Embryonic facial prominence (tissue), 1 donor: ENCODE data around the gene SPINDOC.
"Not testable (repeated sequence)": the region's sequence is repeated elsewhere in the genome, so short reads cannot be mapped to it uniquely, and the experiment has no call there.

Experiments used
- DNase-seq: peaks from one replicate; pipeline ENCODE4 v3.0.0-alpha.2; 2016; ENCODE audit errors: extremely low spot score

SPINDOC gene, protein sequence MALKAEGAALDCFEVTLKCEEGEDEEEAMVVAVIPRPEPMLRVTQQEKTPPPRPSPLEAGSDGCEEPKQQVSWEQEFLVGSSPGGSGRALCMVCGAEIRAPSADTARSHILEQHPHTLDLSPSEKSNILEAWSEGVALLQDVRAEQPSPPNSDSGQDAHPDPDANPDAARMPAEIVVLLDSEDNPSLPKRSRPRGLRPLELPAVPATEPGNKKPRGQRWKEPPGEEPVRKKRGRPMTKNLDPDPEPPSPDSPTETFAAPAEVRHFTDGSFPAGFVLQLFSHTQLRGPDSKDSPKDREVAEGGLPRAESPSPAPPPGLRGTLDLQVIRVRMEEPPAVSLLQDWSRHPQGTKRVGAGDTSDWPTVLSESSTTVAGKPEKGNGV

DNA sequence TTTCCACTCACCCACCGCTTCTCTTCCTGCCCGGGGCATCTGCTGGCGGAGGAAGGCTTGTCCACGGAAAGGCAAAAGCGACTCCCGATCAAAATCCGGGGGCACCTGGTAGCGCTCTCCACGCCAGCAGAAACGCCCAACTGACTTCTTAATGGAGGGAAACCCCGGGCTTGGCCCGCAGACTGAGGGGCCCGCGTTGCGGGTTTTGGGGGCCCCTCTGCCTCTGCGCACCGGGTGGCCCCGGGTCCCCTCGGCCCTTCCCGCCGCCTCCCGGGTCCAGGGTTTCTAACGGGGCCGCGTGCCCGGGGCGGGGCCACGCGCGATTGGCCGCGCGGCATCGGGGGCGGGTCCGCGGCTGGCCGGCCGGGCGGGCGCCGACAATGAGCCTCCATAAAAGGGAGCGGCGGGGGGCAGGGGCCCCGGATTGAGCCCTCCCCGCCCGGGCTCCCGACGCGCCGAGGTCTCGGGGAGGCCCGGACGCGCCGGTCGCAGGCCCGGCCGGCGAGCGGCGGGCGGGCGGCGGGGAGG, at the start of gene SPINDOC:
Gene SPINDOC (plus strand): TSS at position 422 of the 528 bp plus-strand sequence. CDS start 231 bp downstream, outside the sequence.
- no peak for DNase-seq

DNA sequence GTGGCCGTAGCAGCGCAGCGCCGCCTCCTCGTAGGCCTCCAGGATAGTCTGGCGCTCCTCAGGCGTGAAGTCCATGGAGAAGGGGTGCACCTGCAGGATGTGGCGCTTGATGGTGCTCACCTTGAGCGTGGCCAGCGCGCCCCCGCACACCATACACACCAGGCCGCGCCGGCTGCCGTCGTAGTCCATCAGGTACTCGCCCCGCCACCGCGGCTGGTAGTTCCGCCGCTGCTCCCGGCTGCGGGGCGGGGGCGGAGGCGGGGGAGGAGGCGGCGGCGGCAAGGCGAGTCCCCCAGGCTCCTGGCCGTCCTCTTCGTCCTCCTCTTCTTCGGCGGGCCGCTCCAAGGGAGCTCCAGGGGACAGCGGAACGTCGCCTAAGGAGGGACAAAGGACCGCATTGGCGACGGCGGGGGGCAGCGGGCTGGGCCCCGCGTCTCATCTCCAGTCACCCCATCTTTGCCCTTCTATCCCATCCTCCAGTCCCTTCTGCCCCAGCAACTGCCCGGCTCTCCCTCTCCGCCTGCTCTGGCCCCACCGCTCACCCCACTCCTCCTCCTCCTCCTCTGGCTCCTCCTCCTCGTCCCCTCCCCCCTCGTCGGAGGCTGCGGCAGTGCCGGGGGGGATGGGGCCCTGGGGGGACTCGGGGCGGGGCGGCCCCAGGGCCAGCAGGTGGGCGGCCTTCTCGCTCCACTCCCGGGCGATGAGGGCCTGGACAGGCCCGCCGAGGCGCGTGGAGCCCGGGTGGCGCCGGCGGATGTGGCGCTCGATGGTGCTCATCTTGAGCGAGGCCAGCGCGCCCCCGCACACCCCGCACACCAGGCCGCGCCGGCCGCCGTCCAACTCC, 49.5 kb upstream of the SPINDOC start:
- DNase-seq: no peak

DNA sequence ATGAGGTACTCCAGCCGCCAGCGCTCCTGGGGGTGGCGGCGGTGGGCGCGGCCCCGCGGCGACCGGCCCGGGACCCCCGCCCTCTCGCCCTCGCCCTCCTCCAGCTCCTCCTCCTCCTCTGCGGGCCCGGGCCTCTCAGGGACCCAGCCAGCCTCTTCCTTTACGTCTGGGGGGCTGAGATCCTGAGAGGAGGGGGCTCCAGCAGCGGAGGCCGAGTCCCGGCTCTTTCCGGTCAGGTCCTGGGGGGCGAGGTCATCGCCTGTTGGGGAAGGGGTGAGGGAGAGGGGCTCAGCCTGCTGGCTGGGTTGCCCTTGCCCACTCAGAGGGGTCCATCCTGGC, 48.9 kb upstream of the SPINDOC start:
- DNase-seq: no peak

DNA sequence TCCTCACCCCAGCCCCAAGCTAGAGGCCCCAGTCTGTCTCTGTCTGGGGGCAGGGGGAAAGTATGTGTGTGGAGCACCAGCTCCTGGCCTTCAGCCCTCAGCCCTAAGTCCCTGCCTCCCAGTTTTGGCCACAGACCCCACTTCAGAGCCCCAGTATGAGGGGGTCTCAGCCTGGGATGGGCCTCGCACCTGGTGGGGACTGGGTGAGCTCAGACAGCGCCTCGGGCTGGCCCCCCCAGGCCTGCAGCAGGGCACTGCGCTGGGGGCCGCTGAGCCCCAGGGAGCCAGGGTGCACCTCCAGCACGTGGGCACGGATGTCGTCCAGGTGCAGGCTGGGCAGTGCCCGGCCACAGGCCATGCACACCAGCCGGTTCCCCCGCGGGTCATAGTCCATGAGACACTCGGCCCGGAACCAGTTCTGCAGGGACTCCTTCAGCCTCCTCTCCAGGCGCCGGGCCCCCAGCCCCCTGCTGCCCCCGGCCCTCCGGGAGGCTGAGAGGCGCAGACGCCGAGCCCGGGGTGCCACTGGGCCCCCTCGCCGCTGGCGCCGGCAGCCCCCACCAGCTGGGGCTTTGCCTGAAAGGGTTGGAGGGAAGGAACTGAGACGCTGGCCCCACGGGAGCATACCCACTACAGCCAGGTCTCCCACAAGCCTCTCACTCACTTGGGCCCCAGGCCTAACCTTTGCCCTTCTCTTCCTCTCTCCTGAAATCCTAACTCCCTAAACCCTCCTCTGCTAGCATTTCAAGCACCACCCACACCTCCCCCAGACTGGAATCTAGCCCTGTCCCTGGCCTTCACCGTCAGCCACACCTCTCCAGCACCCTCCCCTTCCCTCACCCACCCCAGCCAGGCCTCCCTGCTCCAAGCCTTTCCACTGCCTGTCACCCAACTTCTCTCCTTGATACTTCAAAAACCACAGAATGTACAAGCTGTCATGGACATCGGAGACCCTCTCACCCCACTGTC, 48.3 kb upstream of the SPINDOC start:
- DNase-seq: no peak

DNA sequence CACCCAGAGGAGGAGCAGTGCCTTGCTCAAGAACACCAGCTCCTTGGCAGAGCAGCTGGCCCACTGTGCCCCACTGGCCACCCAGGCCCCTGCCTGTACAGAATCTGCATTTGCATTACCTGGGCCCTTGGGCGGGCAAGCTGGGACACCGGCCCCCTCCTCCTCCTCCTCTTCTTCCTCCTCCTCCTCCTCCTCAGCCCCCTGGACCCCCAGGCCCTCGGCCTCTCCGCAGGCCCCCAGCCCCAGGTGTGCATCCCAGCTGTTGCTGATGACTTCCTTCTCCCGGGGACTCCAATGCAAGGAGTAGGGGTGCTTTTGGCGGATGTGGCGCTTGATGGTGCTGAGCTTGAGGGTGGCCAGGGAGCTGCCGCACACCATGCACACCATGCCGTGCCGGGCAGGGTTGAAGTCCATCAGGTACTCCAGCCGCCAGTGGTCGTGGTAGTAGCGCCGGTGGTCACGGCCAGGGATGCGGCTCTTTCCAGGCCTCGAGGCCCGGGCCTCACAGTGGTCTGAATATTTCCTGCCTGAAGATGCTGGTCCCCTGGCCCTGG, 47.5 kb upstream of the SPINDOC start:
- DNase-seq: no peak

DNA sequence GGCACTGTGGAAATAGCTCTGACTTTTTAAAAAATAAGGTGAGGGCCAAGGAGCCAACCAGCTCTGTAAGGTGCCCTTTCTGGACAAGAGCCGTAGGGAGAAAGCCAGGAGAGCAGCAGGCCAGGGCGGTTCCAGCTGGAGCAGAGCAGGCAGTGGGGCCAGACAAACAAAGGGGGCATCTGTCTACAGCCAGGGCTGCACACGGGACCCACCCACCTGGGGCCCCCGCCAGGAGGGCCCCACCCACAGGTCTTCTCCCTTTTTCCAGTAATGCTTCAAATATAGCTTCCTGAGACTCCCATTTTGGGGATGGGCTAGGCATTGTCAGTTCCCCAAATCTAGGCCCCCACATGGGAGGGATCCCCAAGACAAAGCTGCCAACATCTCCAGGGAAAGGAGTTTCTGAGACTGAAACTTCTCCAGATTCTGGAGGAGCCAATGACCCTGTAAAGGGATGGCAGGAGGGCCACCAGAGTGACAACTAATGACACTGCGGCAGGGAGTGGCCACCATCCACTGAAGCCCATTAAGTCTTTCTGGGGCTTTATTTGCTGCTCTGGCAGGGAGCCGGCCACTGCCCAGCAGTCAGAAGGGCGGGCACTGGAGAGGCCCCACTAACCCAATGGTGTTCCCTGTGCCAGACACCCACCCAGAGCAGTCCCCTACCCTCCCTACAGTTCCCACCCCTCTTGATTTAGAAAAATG, 46.6 kb upstream of the SPINDOC start:
- DNase-seq: no peak

DNA sequence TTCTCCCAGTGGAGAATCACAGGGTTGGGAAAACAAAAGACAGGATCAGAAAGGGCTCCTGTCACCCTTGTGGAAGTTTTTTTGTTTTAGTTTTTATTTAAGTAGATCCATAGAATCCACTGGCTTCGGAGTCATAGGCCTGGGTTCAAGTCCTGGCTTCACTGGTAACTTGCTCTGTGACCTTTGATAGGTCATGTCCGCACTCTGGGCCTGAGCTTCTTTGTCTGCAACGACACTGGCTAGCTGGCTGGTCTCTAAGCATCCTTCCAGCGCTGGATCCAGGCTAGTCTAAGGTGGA, 46.0 kb upstream of the SPINDOC start:
- DNase-seq: no peak

DNA sequence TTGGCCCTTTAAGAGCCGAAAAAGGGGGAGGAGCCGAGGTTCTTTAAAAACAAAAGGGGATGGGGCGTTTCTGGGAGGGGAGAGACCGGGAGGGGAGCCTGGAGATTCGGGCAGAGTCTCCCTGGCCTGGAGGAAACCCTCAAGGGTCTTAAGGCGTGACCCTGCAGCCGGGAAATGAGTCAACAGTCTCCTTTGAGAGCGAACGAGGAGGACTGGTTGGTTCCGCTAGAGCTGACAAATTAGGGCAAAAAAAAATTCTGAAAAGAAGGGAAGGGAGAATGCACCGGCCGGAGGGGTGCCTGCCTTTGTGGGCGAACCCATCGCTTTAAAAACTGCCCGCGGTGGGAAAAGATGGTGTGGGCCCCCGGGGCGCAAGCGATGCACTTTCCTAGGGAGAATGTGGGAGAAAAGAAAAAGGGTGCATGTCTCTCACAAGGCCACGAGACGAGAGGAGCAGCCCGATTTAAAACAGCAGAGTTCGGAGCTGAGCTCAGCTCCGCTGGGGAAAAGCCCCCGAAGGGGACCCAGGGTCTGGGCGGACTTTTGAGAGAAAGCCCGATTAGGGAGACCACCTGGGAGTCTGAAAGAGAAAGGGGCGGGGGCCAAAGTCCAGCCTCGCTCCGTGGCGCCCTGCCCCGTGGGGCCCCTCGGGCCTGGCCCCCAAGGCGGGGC, 45.6 kb upstream of the SPINDOC start:
- DNase-seq: no peak

DNA sequence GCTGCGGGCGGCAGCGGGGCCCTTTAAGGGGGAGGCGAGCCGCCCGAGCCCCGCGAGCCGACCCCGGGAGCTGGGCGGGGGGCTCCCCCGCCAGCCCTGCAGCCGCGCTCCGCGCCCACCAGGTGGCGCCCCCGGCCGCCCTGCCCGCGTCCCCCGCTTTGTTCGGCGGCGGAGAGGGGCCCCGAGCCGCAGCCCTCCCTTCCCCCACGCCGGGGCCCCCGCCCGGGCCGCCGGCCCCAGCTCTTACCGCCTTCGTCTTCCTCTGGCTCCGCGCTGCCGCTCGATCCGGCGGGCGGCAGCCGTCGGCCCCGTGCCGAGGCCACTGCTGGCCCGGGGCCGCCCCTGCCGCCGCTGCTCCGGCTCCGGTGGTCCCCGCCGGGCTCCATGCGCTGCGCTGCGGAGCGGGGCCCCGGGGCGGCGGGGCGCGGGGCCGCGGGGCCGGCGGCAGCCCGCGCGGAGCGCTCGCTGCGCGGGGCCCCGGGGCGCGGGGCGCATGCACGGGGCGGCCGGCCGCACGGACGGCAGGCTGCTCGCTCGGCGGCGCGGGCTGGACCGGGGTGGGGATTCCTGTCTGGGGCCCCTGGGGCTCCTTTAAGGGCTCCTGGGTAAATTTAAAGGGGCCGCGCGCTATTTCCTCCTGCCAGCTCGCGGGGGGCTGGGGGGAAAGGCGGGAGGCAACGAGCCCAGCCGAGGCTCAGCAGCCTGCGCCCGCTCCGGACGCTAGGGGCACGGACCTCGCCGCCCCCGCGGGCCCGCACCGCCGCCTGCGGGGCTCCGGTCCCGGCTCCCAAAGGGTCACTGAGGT, 44.8 kb upstream of the SPINDOC start, which contains the start of gene ZFTA:
Gene ZFTA (minus strand): TSS at position 539 of the 805 bp plus-strand sequence. CDS start 153 bp downstream, at position 386.
- DNase-seq: no peak

DNA sequence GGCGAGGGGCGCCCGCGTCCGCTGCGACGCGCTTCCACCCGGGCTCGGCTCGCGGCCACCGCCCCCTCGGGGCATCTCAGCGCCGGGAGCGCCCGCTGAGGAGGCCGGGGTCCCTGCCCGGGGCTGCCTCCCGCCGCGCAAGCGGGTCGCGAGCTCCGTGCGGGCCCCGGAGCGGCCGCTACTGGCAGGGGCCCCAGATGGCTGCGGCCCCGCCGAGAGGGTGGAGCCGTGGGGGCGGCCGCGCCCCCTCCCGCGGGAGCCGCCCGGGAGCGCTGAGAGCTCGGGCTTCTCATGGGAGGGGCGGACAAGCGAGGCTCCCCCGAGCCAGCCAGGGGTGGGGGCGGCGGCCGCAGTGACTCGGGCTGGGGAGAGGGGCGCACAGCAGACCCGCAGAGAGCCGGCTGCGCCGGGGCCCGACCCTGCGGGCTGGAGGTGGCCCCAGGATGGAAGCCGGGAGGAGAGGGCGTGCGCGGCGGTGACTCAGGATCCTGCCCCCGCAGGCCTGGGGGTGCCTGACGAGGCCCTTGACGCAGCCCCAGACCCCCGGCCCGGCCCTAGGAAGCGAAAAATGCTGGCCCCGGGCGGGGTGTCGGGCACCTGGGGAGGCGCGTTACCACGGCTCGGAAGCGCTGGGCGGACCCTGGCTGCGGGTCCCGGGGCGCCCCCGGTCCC, 44.1 kb upstream of the SPINDOC start:
- DNase-seq: no peak

DNA sequence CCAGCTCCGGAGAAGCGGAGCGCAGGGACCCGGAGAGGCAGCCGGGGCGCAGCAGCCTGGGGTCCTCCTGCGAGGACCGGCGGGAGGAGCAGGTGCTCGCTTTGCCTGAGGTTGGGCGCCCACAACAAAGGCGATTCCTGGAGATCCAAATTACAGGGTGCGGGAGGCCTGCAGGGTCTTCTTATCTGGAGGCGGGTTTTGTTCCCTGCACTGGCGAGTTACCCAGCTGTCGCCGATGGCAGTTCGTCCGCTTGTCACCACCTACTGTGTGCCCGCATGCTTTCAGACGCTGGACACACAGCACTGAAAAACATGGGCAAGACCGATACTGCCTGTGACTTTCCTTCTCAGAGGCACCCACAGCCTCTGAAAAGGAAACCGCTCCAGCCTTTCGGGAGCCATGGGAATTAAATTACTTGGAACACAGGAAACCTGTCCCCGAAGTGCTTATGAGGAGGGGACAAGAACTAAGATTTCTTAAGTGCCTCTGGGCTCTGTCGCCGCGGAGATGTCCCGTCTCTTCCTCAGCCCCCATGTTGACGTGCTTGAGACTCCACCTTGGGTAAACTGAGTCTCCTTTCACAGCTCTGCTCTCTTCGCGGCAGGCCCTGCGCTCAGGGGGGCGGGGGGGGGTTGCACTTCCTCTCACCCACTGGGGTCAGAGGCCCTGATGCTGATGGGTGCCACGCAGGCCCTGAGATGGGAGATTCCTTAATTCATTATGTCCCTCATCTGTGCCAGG, 43.4 kb upstream of the SPINDOC start:
- DNase-seq: no peak

DNA sequence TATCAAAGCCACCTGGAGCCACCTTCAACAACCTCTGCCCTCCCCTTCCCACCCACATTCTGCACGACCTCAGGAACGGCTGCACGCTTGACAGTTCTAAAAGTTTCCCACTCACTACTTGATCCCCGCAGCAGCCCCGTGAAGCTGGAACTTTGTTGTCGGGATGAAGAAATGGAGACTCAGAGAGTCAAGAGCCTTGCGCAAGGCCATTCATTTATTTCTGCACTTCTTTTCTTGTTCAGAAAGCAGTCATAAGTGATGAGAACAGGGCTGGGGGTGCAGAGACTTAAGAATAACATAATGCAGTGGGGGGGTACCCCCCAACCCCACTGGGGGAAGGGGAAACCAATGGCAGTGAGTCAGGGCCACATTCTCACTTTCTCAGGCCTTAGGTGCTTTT, 42.5 kb upstream of the SPINDOC start:
- no peak for DNase-seq

DNA sequence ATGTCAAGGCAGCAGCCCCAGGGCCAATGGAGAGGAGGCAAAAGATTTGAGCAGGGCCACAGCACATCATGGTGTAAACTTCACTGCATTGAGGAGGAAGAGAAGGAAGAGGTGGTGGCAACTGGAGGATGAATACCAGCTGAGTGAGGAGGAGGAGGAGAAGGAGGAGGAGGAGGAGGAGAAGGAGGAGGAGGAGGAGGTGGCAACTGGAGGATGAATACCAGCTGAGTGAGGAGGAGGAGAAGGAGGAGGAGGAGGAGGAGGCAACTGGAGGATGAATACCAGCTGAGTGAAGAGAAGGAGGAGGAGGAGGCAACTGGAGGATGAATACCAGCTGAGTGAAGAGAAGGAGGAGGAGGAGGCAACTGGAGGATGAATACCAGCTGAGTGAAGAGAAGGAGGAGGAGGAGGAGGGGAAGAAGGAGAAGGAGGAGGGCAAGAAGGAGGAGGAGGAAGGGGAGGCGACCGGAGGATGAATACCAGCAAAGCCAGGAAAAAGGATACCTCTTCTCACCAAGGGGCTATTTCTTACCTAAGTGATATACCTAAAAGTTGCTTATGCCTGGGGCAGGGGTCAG, 41.4 kb upstream of the SPINDOC start:
- not testable (repeated sequence) for DNase-seq

DNA sequence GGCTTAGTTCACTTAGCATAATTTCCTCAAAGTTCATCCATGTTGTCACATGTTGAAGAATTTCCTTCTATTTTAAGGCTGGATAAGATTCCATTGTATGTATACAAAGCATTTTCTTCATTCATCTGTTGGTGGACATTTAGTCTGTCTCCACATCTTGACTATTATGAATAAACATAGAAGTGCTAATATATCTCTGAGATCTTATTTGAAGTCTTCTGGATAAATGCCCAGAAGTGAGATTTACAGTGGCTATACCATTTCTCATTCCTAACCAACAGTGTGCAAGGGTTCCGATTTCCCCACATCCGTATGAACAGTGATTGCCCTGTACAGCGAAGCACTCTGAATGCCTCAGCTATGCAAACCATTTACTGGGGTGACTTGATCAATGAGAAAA, 38.1 kb upstream of the SPINDOC start:
- DNase-seq: no peak

DNA sequence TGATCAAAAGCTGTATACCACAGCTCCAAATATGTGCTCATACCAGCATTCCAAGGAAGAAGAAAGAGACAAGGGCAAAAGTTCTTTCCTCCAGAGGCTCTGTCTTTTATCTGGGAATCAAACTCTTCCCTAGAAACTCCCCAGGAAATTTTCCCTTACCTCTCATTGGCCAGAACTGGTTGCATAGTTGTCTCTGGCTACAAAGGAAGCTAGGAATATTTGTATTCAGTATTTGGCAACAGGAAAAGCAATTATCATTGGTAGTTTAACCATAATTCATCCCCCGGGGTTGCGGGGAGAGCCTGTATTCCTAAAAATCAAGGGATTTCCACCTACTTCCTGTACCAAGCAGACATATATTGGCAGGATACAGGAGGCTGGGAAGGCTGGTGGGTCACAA, 34.2 kb upstream of the SPINDOC start:
- no peak for DNase-seq

DNA sequence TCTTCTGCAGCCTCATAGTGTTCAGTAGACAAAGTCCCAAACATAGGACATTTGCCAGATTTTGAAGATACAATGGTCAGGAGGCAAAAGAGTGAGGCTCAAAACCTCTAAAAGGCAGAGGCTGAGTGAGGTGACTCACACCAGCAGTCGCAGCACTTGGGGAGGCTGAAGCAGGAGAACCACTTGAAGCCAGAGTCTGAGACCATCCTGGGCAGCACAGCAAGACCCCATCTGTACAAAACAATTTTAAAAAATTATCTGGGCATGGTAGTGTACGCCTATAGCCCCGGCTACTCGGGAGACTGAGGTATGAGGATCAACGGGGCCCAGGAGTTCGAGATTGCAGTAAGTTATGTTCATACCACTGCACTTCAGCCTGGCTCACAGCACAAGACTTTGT, 30.5 kb upstream of the SPINDOC start:
- DNase-seq: no peak

DNA sequence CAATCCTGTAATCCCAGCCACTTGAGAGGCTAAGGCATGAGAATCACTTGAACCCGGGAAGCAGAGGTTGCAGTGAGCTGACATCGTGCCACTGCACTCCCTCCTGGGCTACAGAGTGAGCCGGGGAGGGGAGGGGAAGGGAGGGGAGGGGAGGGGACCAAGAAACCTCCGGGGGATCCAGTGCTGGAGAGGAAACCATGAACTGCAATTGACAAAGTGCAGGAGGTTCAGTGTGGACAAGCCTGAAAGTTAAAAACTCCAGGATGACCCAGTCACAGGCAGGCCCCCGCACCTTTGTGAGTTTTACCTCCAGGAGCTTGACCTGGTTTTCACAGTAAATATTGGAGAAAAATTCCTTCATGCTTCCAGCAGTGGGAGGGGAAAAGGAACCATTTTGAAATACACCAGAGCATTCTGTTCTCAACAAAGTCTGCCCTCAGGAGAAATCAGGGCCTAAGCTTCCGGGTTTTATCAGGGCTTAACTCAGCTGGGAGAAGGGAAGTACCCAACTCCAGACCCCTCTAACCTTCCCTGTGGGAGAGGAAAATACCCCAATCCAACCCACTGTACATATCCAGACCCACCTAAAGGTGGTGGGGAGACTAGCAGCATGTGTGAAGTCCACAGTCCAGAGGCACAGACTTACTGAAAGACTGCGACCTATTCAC, 29.2 kb upstream of the SPINDOC start:
- DNase-seq: no peak
